ENCODE results near the gene SLC37A3. TPM values are rescaled to one million over a fixed set of nuclear protein-coding genes. Genes with fewer than 3 reads are reported as not detected.

SLC37A3 gene
- total and polyA plus RNA-seq, 8 donors = 6.3 to 141 (median 55.2) TPM

GRCh38 chr7:140441519-140441918 is 43.2 kb upstream of the SLC37A3 start:
- TF ChIP-seq POLR2AphosphoS5 (IDR thresholded peaks at IDR 0.05) (no peak), EP300 (IDR thresholded peaks at IDR 0.05) (no peak), POLR2A (IDR thresholded peaks at IDR 0.05) (no peak), CTCF (IDR thresholded peaks at IDR 0.05) (no peak)
- no peak overlapping the region for H3K27ac ChIP-seq
- WGBS, 5 donors = 70 to 89% (median 82%) methylated on average over 2 of the region's 2 CpGs
- intact Hi-C loops (cut with DNase I; ENCODE audit: low total_unique reads) = no loop called here
- H3K9me3 ChIP-seq = no peaks in the 10 kb centered on the region
- H3K27me3 ChIP-seq = no peaks in the 10 kb centered on the region
- no peak overlapping the region for H3K4me3 ChIP-seq
- no peaks in the 10 kb centered on the region for H3K4me1 ChIP-seq
- DNase-seq = no peak
- no peaks in the 10 kb centered on the region for H3K36me3 ChIP-seq

- Histone ChIP-seq H3K9me3 (no peaks in the 10 kb centered on the region), H3K27me3 (peaks cover 0 to 6% (median 3%) of the 10 kb centered on the region in 3 donors), H3K4me3 (no peak overlapping the region), H3K36me3 (no peaks in the 10 kb centered on the region), H3K27ac (no peak overlapping the region), H3K4me1 (no peaks in the 10 kb centered on the region)
- TF ChIP-seq POLR2AphosphoS5 (IDR thresholded peaks at IDR 0.05) (no peak), CTCF (IDR thresholded peaks at IDR 0.05) (no peak)
- intact Hi-C loops (cut with DNase I; ENCODE audit: low total_unique reads) = no loop called here
- 88 to 100% (median 90%) methylated on average over 3 of the region's 3 CpGs for WGBS, 5 donors
- DNase-seq = no peak
Measured at GRCh38 chr7:140440593-140440992, 42.3 kb upstream of the SLC37A3 start.

- intact Hi-C loops (cut with DNase I; ENCODE audit: low total_unique reads) = no loop called here
- no peak for DNase-seq
- Histone ChIP-seq H3K9me3 (no peaks in the 10 kb centered on the region), H3K4me3 (no peak overlapping the region), H3K36me3 (no peaks in the 10 kb centered on the region), H3K27ac (no peak overlapping the region), H3K27me3 (peaks cover 0 to 15% (median 9%) of the 10 kb centered on the region in 3 donors), H3K4me1 (no peaks in the 10 kb centered on the region)
- TF ChIP-seq POLR2A (IDR thresholded peaks at IDR 0.05) (no peak), POLR2AphosphoS5 (IDR thresholded peaks at IDR 0.05) (no peak), EP300 (IDR thresholded peaks at IDR 0.05) (no peak), CTCF (IDR thresholded peaks at IDR 0.05) (no peak)
- WGBS, 5 donors = 76 to 83% (median 80%) methylated on average over 3 of the region's 3 CpGs
Measured at GRCh38 chr7:140439359-140439758, 41.0 kb upstream of the SLC37A3 start.

GRCh38 chr7:140435252-140435895 is 37.0 kb upstream of the SLC37A3 start:
- 30 to 51% (median 36%) methylated on average over 16 to 51 of the region's 51 CpGs for WGBS, 5 donors
- peak in 1 of 2 donors; percentile 34 for DNase-seq
- no peaks in the 10 kb centered on the region for H3K36me3 ChIP-seq
- H3K27me3 ChIP-seq = peaks cover 0 to 15% (median 9%) of the 10 kb centered on the region in 3 donors
- H3K4me3 ChIP-seq = peak overlapping the region; percentile 16 to 34 (median 22)
- intact Hi-C loops (cut with DNase I; ENCODE audit: low total_unique reads) = no loop called here
- no peaks in the 10 kb centered on the region for H3K4me1 ChIP-seq
- H3K9me3 ChIP-seq = no peaks in the 10 kb centered on the region
- TF ChIP-seq POLR2AphosphoS5 (IDR thresholded peaks at IDR 0.05) (no peak), POLR2A (IDR thresholded peaks at IDR 0.05) (no peak), CTCF (IDR thresholded peaks at IDR 0.05) (no peak), EP300 (IDR thresholded peaks at IDR 0.05) (no peak)
- H3K27ac ChIP-seq = no peak overlapping the region
